Measurements from ENCODE around the gene EMP3.

DNA sequence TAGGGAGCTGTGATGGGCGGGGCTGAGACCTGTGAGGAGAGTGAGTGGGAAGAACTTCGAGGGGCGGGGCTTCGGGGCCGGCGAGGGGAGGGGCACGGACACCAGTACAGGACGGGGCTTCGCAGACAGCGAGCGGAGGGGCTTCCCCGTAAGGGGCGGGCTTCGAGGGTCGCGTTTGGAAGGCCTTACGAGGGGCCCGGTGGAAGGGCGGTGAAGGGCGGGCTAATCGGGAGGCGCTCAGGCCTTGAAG lies 4.1 kb upstream of the EMP3 start:
- TF ChIP-seq, protein P1, sequence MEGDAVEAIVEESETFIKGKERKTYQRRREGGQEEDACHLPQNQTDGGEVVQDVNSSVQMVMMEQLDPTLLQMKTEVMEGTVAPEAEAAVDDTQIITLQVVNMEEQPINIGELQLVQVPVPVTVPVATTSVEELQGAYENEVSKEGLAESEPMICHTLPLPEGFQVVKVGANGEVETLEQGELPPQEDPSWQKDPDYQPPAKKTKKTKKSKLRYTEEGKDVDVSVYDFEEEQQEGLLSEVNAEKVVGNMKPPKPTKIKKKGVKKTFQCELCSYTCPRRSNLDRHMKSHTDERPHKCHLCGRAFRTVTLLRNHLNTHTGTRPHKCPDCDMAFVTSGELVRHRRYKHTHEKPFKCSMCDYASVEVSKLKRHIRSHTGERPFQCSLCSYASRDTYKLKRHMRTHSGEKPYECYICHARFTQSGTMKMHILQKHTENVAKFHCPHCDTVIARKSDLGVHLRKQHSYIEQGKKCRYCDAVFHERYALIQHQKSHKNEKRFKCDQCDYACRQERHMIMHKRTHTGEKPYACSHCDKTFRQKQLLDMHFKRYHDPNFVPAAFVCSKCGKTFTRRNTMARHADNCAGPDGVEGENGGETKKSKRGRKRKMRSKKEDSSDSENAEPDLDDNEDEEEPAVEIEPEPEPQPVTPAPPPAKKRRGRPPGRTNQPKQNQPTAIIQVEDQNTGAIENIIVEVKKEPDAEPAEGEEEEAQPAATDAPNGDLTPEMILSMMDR (conservative IDR thresholded peaks at IDR 0.05; ENCODE audit: low read length), result no peak
- TF ChIP-seq EZH2phosphoT487 (IDR thresholded peaks at IDR 0.05; ENCODE audit: borderline replicate concordance), result no peak
